Activated T-cell treated with anti-CD3 and anti-CD28 coated beads, Interleukin-2, amount 50 U/mL, for 72 hours (primary cell): Measurements from ENCODE around the gene FGF14. TPM values are rescaled to one million over a fixed set of nuclear protein-coding genes. Genes with fewer than 3 reads are reported as not detected.

Experiments used
- ATAC-seq, 2 donors: fragments of 150-1000 bp; cut with Tn5 transposase; replicated peaks in 1 of 2; 2 replicates each; pipeline ENCODE4 v1.10.0; 2021; ENCODE audit warnings: moderate library complexity in 2 of 2, mild to moderate bottlenecking in 1 of 2
- DNase-seq, 2 donors: peaks; one replicate each; pipeline ENCODE4 v3.0.0; 2021 to 2022; ENCODE audit warnings: mixed read lengths in 1 of 2
- H3K27ac Mint-ChIP-seq: one replicate; pipeline ENCODE4 v1.8.0; 2022; ENCODE audit warnings: mild to moderate bottlenecking, moderate library complexity, mixed read lengths
- H3K27me3 Mint-ChIP-seq: one replicate; pipeline ENCODE4 v1.8.0; 2022; ENCODE audit warnings: low read depth, mixed read lengths
- H3K36me3 Mint-ChIP-seq, 2 donors: one replicate each; pipeline ENCODE4 v1.8.0; 2022; ENCODE audit warnings: mixed read lengths in 2 of 2, mild to moderate bottlenecking in 1 of 2; ENCODE audit not compliant: insufficient read depth in 2 of 2
- H3K4me1 Mint-ChIP-seq: one replicate; pipeline ENCODE4 v1.8.0; 2022; ENCODE audit warnings: low read depth, mixed read lengths
- H3K4me3 Mint-ChIP-seq, 2 donors: one replicate each; pipeline ENCODE4 v1.8.0; 2022; ENCODE audit warnings: mild to moderate bottlenecking in 2 of 2, mixed read lengths in 2 of 2, moderate library complexity in 2 of 2
- H3K9me3 Mint-ChIP-seq, 2 donors: one replicate each; pipeline ENCODE4 v1.8.0; 2022; ENCODE audit warnings: mixed read lengths in 2 of 2
- total RNA-seq, 2 donors: library from RNA; stranded (reverse); gene quantifications; one replicate each; pipeline ENCODE4 v1.2.3, GENCODE V29; 2022

FGF14 gene
- total RNA-seq, 2 donors from 2014 or later: 0.23 TPM; not detected in 1

GRCh38 chr13:101709952-101710351, 691.9 kb downstream of the FGF14 start:
- Mint-ChIP-seq H3K27me3 (peaks cover 15% of the 10 kb centered on the region), H3K9me3 (no peaks in the 10 kb centered on the region), H3K36me3 (no peaks in the 10 kb centered on the region), H3K27ac (no peak overlapping the region), H3K4me3 (no peak overlapping the region), H3K4me1 (peaks cover 8% of the 10 kb centered on the region)
- DNase-seq: no peak
- no peak for ATAC-seq

- DNase-seq (no peak), ATAC-seq (no peak)
- Mint-ChIP-seq H3K27me3 (peaks cover 15% of the 10 kb centered on the region), H3K9me3 (no peaks in the 10 kb centered on the region), H3K4me1 (peaks cover 8% of the 10 kb centered on the region), H3K36me3 (no peaks in the 10 kb centered on the region), H3K27ac (no peak overlapping the region), H3K4me3 (no peak overlapping the region)
Observed at GRCh38 chr13:101708115-101708514, 693.7 kb downstream of the FGF14 start.

DNA sequence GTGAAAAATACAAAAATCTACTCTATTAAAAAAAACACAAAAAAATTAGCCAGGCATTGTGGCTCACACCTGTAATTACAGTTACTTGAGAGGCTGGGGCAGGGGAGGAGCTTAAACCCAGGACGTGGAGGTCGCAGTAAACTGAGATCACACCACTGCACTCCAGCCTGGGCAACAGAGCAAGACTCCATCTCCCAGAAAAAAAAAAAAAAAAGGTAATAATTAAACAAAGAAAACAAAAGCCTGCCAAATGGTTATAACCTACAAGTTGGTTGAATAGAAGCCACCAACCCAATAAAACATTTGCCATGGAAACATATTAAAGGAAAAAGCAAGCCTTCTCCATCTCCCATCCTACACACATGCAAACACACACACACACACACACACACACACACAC, 694.2 kb downstream of the FGF14 start:
- ATAC-seq (no peak), DNase-seq (no peak)
- peaks cover 8% of the 10 kb centered on the region for H3K4me1 Mint-ChIP-seq
- peaks cover 15% of the 10 kb centered on the region for H3K27me3 Mint-ChIP-seq
- no peaks in the 10 kb centered on the region for H3K9me3 Mint-ChIP-seq
- H3K36me3 Mint-ChIP-seq: no peaks in the 10 kb centered on the region
- H3K27ac Mint-ChIP-seq: no peak overlapping the region
- H3K4me3 Mint-ChIP-seq: no peak overlapping the region

DNA sequence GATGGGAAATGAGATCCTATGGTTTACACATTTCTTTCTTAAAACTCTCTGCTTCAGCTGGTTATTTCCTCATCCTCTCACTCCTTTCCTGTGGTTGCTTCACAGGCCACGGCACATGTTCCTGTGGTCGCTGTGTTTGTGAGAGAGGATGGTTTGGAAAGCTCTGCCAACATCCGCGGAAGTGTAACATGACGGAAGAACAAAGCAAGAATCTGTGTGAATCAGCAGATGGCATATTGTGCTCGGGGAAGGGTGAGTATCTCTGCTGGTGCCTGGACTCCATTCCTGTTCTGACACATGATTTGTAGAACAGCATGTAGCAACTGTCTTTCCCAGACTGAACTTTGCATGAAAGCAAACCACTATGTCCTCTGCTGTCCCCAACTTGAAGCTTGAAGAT, 695.2 kb downstream of the FGF14 start:
- Mint-ChIP-seq H3K9me3 (no peaks in the 10 kb centered on the region), H3K36me3 (no peaks in the 10 kb centered on the region), H3K4me1 (peaks cover 8% of the 10 kb centered on the region), H3K27ac (no peak overlapping the region), H3K4me3 (peak overlapping the region in 1 of 2 donors; percentile 16), H3K27me3 (peaks cover 15% of the 10 kb centered on the region)
- peak; percentile 46 to 60 for ATAC-seq
- DNase-seq: peak in 1 of 2 donors; percentile 0

- DNase-seq (no peak), ATAC-seq (no peak)
- Mint-ChIP-seq H3K4me1 (peaks cover 8% of the 10 kb centered on the region), H3K27ac (no peak overlapping the region), H3K36me3 (no peaks in the 10 kb centered on the region), H3K4me3 (no peak overlapping the region), H3K27me3 (peaks cover 14% of the 10 kb centered on the region), H3K9me3 (no peaks in the 10 kb centered on the region)
Observed at GRCh38 chr13:101703838-101704237, 698.0 kb downstream of the FGF14 start.

GRCh38 chr13:101703081-101703480, 698.8 kb downstream of the FGF14 start:
- H3K27ac Mint-ChIP-seq: no peak overlapping the region

DNA sequence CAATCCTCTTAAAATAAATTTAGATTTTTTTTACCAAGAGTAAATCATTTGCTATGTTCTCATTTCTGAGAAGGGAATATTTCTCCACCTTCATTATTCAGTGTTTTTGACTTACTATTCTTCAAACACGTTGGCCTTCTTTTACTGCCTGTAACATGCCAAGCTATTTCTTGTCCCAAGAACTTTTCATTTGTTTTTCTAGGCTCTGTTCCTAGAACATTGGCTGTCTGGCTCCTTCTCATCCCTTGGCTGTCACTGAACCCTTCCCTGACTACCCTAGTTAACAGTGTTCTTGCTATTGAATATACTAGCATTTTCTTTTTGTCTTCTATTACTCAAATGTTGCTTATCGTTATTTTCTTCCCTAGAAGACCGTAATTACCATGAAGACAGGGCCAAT, 701.2 kb downstream of the FGF14 start:
- DNase-seq: no peak
- H3K9me3 Mint-ChIP-seq: no peaks in the 10 kb centered on the region

More at GRCh38 chr13:101703081-101703480, 698.8 kb downstream of the FGF14 start:
- H3K4me3 Mint-ChIP-seq: no peak overlapping the region
- DNase-seq (no peak), ATAC-seq (no peak)
- no peaks in the 10 kb centered on the region for H3K36me3 Mint-ChIP-seq
- H3K27me3 Mint-ChIP-seq: peaks cover 8% of the 10 kb centered on the region
- H3K9me3 Mint-ChIP-seq: no peaks in the 10 kb centered on the region
- peaks cover 8% of the 10 kb centered on the region for H3K4me1 Mint-ChIP-seq

GRCh38 chr13:101698400-101698799, 703.4 kb downstream of the FGF14 start:
- no peak overlapping the region for H3K27ac Mint-ChIP-seq
- no peak for ATAC-seq

More for the DNA sequence above, 701.2 kb downstream of the FGF14 start:
- no peak overlapping the region for H3K27ac Mint-ChIP-seq
- no peak for ATAC-seq
- no peak overlapping the region for H3K4me3 Mint-ChIP-seq
- H3K36me3 Mint-ChIP-seq: no peaks in the 10 kb centered on the region
- H3K27me3 Mint-ChIP-seq: no peaks in the 10 kb centered on the region
- H3K4me1 Mint-ChIP-seq: no peaks in the 10 kb centered on the region

DNA sequence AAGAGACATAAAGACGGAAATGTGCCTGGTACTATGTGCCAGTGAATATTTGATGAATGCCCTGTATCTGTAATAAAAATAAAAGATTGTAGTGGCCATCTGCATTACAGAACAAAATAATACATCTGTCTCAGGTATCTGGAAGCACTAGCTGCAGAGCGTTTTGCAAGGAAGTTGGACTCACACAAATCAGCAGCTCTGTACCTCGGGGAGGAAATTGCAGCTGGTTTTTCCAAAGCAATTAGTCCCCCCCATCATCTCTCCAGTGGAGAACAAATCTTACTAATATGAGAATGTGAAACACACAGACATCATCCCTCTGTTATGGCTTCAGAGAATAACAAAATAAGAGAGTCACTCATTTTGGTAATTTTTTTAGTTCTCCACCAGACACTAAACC, 704.1 kb downstream of the FGF14 start:
- no peak overlapping the region for H3K27ac Mint-ChIP-seq
- H3K9me3 Mint-ChIP-seq: no peaks in the 10 kb centered on the region
- no peak overlapping the region for H3K4me3 Mint-ChIP-seq
- H3K4me1 Mint-ChIP-seq: no peaks in the 10 kb centered on the region
- H3K27me3 Mint-ChIP-seq: no peaks in the 10 kb centered on the region
- no peak for DNase-seq
- H3K36me3 Mint-ChIP-seq: no peaks in the 10 kb centered on the region
- ATAC-seq: no peak

More at GRCh38 chr13:101698400-101698799, 703.4 kb downstream of the FGF14 start:
- no peak for DNase-seq
- no peaks in the 10 kb centered on the region for H3K27me3 Mint-ChIP-seq
- H3K9me3 Mint-ChIP-seq: no peaks in the 10 kb centered on the region
- H3K36me3 Mint-ChIP-seq: no peaks in the 10 kb centered on the region
- H3K4me3 Mint-ChIP-seq: no peak overlapping the region
- H3K4me1 Mint-ChIP-seq: no peaks in the 10 kb centered on the region

GRCh38 chr13:101695870-101696516, 705.9 kb downstream of the FGF14 start:
- Mint-ChIP-seq H3K27me3 (no peaks in the 10 kb centered on the region), H3K27ac (no peak overlapping the region), H3K4me3 (no peak overlapping the region), H3K36me3 (no peaks in the 10 kb centered on the region), H3K4me1 (no peaks in the 10 kb centered on the region), H3K9me3 (no peaks in the 10 kb centered on the region)
- ATAC-seq: no peak
- no peak for DNase-seq

DNA sequence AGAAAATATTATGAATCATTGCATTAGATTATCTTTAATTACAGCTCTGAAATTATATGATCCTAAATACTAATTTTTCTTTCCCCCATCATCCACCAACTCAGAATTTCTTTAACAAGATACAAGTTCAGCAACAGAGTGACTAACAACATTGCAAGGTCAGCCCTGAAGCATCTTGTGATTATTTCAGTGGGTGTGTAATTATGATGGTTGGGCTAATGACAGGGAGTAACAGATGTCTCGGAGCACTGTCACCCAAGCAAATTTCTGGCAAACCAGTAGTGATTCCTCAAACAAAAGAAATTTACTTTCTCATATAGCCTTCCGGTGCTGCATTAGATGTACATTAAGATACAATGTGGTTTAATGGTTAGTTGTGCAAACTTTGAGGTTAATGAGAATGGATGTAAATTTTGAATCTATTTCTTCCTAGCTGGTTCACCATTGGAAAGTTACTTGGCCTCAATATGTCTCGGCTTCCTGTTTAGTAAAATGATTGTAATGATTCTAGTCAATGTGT, 710.4 kb downstream of the FGF14 start:
- H3K27ac Mint-ChIP-seq: no peak overlapping the region
- H3K4me1 Mint-ChIP-seq: no peaks in the 10 kb centered on the region
- ATAC-seq (no peak), DNase-seq (no peak)
- no peak overlapping the region for H3K4me3 Mint-ChIP-seq
- no peaks in the 10 kb centered on the region for H3K36me3 Mint-ChIP-seq
- peaks cover 11% of the 10 kb centered on the region for H3K27me3 Mint-ChIP-seq
- no peaks in the 10 kb centered on the region for H3K9me3 Mint-ChIP-seq

DNA sequence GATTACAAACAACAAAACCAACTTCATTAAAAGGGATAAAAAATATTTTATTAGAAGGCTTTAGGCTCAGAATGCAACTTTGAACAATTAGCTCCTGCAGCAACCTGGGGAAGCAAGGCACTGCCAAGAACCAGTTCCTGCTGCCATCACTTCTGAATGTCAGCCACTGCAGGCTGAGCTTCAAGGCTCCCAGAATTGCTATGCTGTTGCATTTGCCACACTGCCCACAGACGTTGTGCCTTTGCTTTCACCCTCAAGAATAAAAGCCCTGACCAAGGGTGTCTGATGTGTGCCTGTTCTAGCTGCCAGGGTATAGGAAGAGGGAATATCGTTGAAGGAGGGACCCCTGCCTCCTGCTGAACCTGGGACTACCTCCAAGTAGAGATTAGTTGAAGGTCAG, 711.0 kb downstream of the FGF14 start:
- Mint-ChIP-seq H3K36me3 (no peaks in the 10 kb centered on the region), H3K4me1 (no peaks in the 10 kb centered on the region), H3K27me3 (peaks cover 11% of the 10 kb centered on the region), H3K9me3 (no peaks in the 10 kb centered on the region), H3K4me3 (no peak overlapping the region), H3K27ac (no peak overlapping the region)
- DNase-seq: no peak
- no peak for ATAC-seq

GRCh38 chr13:101686003-101686402, 715.8 kb downstream of the FGF14 start:
- Mint-ChIP-seq H3K4me3 (no peak overlapping the region), H3K27me3 (peaks cover 11% of the 10 kb centered on the region), H3K27ac (no peak overlapping the region), H3K4me1 (no peaks in the 10 kb centered on the region), H3K36me3 (no peaks in the 10 kb centered on the region), H3K9me3 (no peaks in the 10 kb centered on the region)
- ATAC-seq (no peak), DNase-seq (no peak)

GRCh38 chr13:101681834-101682233, 720.0 kb downstream of the FGF14 start:
- no peak overlapping the region for H3K4me3 Mint-ChIP-seq
- no peaks in the 10 kb centered on the region for H3K27me3 Mint-ChIP-seq
- no peak for DNase-seq
- no peaks in the 10 kb centered on the region for H3K4me1 Mint-ChIP-seq
- no peaks in the 10 kb centered on the region for H3K36me3 Mint-ChIP-seq
- no peak overlapping the region for H3K27ac Mint-ChIP-seq
- no peaks in the 10 kb centered on the region for H3K9me3 Mint-ChIP-seq
- ATAC-seq: no peak
